ENCODE data around the gene GLG1.
"Not testable (repeated sequence)": the region's sequence is repeated elsewhere in the genome, so short reads cannot be mapped to it uniquely, and the experiment has no call there.

- TF ChIP-seq, protein P1, sequence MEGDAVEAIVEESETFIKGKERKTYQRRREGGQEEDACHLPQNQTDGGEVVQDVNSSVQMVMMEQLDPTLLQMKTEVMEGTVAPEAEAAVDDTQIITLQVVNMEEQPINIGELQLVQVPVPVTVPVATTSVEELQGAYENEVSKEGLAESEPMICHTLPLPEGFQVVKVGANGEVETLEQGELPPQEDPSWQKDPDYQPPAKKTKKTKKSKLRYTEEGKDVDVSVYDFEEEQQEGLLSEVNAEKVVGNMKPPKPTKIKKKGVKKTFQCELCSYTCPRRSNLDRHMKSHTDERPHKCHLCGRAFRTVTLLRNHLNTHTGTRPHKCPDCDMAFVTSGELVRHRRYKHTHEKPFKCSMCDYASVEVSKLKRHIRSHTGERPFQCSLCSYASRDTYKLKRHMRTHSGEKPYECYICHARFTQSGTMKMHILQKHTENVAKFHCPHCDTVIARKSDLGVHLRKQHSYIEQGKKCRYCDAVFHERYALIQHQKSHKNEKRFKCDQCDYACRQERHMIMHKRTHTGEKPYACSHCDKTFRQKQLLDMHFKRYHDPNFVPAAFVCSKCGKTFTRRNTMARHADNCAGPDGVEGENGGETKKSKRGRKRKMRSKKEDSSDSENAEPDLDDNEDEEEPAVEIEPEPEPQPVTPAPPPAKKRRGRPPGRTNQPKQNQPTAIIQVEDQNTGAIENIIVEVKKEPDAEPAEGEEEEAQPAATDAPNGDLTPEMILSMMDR (IDR thresholded peaks at IDR 0.05): not testable (repeated sequence)
- not testable (repeated sequence) for TF ChIP-seq POLR2A (IDR thresholded peaks at IDR 0.05)
Measured at GRCh38 chr16:74537746-74538145, 69.2 kb downstream of the GLG1 start.
